Endodermal cell (in vitro differentiated cells): Measurements from ENCODE around the gene HSD3B1. TPM values are rescaled to one million over a fixed set of nuclear protein-coding genes. Genes with fewer than 3 reads are reported as not detected.

Source experiments
- DNase-seq: peaks from one replicate; pipeline ENCODE4 v3.0.0-alpha.2; 2017
- H3K27ac ChIP-seq: 2 replicates; pipeline ENCODE4 v1.5.1; 2013; ENCODE audit warnings: mild to moderate bottlenecking, low read depth, low read length, moderate library complexity
- H3K27me3 ChIP-seq: 2 replicates; pipeline ENCODE4 v1.6.1; 2013; ENCODE audit warnings: mild to moderate bottlenecking, low read length, moderate library complexity; ENCODE audit not compliant: insufficient read depth, control insufficient read depth, poor library complexity, severe bottlenecking
- H3K36me3 ChIP-seq: 2 replicates; pipeline ENCODE4 v1.7.0; 2013; ENCODE audit warnings: mild to moderate bottlenecking, low read length, moderate library complexity; ENCODE audit not compliant: control insufficient read depth, insufficient read depth
- H3K4me1 ChIP-seq: one replicate; pipeline ENCODE4 v1.7.0; 2013; ENCODE audit warnings: low read length; ENCODE audit not compliant: control insufficient read depth, insufficient read depth
- H3K4me3 ChIP-seq: 2 replicates; pipeline ENCODE4 v1.5.1; 2013; ENCODE audit warnings: mild to moderate bottlenecking, low read length, moderate library complexity
- H3K9ac ChIP-seq: 2 replicates; pipeline ENCODE4 v1.6.1; 2013; ENCODE audit warnings: mild to moderate bottlenecking, low read length, moderate library complexity; ENCODE audit not compliant: poor library complexity, severe bottlenecking; ENCODE audit errors: extremely low read depth
- H3K9me3 ChIP-seq: 2 replicates; pipeline ENCODE4 v1.6.1; 2013; ENCODE audit warnings: mild to moderate bottlenecking, low read length, moderate library complexity; ENCODE audit not compliant: control insufficient read depth
- H3K27ac Mint-ChIP-seq: 2 replicates; pipeline ENCODE4 v1.8.0; 2020; ENCODE audit warnings: mixed read lengths
- H3K27me3 Mint-ChIP-seq: 2 replicates; pipeline ENCODE4 v1.8.0; 2021; ENCODE audit warnings: mild to moderate bottlenecking, mixed read lengths; ENCODE audit not compliant: insufficient read depth
- H3K36me3 Mint-ChIP-seq: 2 replicates; pipeline ENCODE4 v1.8.0; 2020; ENCODE audit warnings: low read depth, mixed read lengths
- H3K4me1 Mint-ChIP-seq: 2 replicates; pipeline ENCODE4 v1.8.0; 2020; ENCODE audit warnings: mixed read lengths
- H3K4me3 Mint-ChIP-seq: 2 replicates; pipeline ENCODE4 v1.8.0; 2020; ENCODE audit warnings: mild to moderate bottlenecking, moderate library complexity, mixed read lengths
- H3K9me3 Mint-ChIP-seq: 2 replicates; pipeline ENCODE4 v1.8.0; 2020; ENCODE audit warnings: mild to moderate bottlenecking, mixed read lengths
- WGBS, 2 experiments: methylation state at CpG; one replicate each; pipeline versions ENCODE4 v1.1.5 to v1.1.7; 2013; ENCODE audit warnings: missing lambda C conversion rate in 2 of 2, mixed read lengths in 1 of 2; ENCODE audit not compliant: insufficient coverage in 1 of 2, insufficient read length in 1 of 2; 5-methylcytosine and 5-hydroxymethylcytosine counted together
- total RNA-seq, 2 donors: library from RNA; stranded (reverse); fragmentation: NEBNext Ultra II Directional in 1 of 2; extraction: Animal tissue kit (Norgen Biotek cat#: 25700) in 1 of 2; gene quantifications; 2 replicates in 1 of 2; 3 replicates in 1 of 2; pipeline ENCODE4 v1.2.1, GENCODE V29; 2021
- TF ChIP-seq, protein P1 (sequence below): fragments of 200-600 bp; sonication (generic); conservative IDR thresholded peaks from 2 replicates; pipeline ENCODE4 v1.5.0; 2021; ENCODE audit warnings: antibody characterized with exemption, mild to moderate bottlenecking

The HSD3B1 gene
- total RNA-seq, 2 donors from 2014 or later, result not detected

GRCh38 chr1:119532324-119532910 lies 25.4 kb downstream of the HSD3B1 start:
- no peak overlapping the region for H3K4me3 ChIP-seq
- H3K9ac ChIP-seq, result no peak overlapping the region
- no peaks in the 10 kb centered on the region for H3K4me1 ChIP-seq
- Mint-ChIP-seq H3K27me3 (peaks cover 5% of the 10 kb centered on the region), H3K4me3 (no peak overlapping the region), H3K4me1 (no peaks in the 10 kb centered on the region), H3K27ac (no peak overlapping the region), H3K9me3 (no peaks in the 10 kb centered on the region), H3K36me3 (no peaks in the 10 kb centered on the region)
- H3K36me3 ChIP-seq, result no peaks in the 10 kb centered on the region
- no peaks in the 10 kb centered on the region for H3K27me3 ChIP-seq
- no peak for DNase-seq
- WGBS, 2 experiments, result 64 to 76% methylated on average over 5 of the region's 5 CpGs
- no peaks in the 10 kb centered on the region for H3K9me3 ChIP-seq
- TF ChIP-seq, protein P1, sequence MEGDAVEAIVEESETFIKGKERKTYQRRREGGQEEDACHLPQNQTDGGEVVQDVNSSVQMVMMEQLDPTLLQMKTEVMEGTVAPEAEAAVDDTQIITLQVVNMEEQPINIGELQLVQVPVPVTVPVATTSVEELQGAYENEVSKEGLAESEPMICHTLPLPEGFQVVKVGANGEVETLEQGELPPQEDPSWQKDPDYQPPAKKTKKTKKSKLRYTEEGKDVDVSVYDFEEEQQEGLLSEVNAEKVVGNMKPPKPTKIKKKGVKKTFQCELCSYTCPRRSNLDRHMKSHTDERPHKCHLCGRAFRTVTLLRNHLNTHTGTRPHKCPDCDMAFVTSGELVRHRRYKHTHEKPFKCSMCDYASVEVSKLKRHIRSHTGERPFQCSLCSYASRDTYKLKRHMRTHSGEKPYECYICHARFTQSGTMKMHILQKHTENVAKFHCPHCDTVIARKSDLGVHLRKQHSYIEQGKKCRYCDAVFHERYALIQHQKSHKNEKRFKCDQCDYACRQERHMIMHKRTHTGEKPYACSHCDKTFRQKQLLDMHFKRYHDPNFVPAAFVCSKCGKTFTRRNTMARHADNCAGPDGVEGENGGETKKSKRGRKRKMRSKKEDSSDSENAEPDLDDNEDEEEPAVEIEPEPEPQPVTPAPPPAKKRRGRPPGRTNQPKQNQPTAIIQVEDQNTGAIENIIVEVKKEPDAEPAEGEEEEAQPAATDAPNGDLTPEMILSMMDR, result no peak
- no peak overlapping the region for H3K27ac ChIP-seq

DNA sequence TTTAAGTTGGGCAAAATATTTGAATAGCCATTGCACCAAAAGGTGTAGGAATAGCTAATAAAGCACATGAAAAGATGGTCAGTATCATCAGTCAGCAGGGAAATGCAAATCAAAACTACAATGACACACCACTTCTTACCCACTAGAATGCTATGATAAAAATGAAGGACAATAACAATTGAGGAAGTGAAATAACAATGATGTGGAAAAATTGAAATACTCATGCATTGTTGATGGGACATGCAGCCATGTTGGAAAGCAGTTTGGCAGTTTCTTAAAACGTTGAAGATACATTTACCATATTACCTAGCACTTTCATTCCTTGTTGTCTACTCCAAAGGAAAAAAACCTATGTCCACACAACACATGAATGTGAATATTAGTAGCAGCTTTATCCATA lies 28.4 kb downstream of the HSD3B1 start:
- WGBS, 2 experiments, result 79% methylated on average over 1 of the region's 1 CpG; no CpG with 5 or more reads in 1 of the 2 experiments
- TF ChIP-seq, protein P1, result no peak
- no peaks in the 10 kb centered on the region for H3K36me3 Mint-ChIP-seq
- no peaks in the 10 kb centered on the region for H3K9me3 Mint-ChIP-seq
- no peaks in the 10 kb centered on the region for H3K27me3 ChIP-seq
- no peaks in the 10 kb centered on the region for H3K9me3 ChIP-seq
- H3K27ac ChIP-seq, result no peak overlapping the region
- no peak overlapping the region for H3K4me3 ChIP-seq
- no peak overlapping the region for H3K27ac Mint-ChIP-seq
- DNase-seq, result no peak
- H3K4me1 ChIP-seq, result no peaks in the 10 kb centered on the region
- H3K27me3 Mint-ChIP-seq, result peaks cover 3% of the 10 kb centered on the region
- H3K9ac ChIP-seq, result no peak overlapping the region
- no peak overlapping the region for H3K4me3 Mint-ChIP-seq
- H3K36me3 ChIP-seq, result no peaks in the 10 kb centered on the region
- no peaks in the 10 kb centered on the region for H3K4me1 Mint-ChIP-seq

GRCh38 chr1:119537966-119538365 lies 31.0 kb downstream of the HSD3B1 start:
- H3K27me3 ChIP-seq, result no peaks in the 10 kb centered on the region
- Mint-ChIP-seq H3K27ac (no peak overlapping the region), H3K27me3 (peaks cover 2% of the 10 kb centered on the region), H3K36me3 (no peaks in the 10 kb centered on the region), H3K4me1 (no peaks in the 10 kb centered on the region), H3K4me3 (no peak overlapping the region), H3K9me3 (no peaks in the 10 kb centered on the region)
- WGBS, 2 experiments, result 67 to 90% methylated on average over 1 to 3 of the region's 3 CpGs
- H3K9ac ChIP-seq, result no peak overlapping the region
- TF ChIP-seq, protein P1, result no peak
- no peak overlapping the region for H3K27ac ChIP-seq
- no peaks in the 10 kb centered on the region for H3K9me3 ChIP-seq
- H3K36me3 ChIP-seq, result no peaks in the 10 kb centered on the region
- no peaks in the 10 kb centered on the region for H3K4me1 ChIP-seq
- DNase-seq, result no peak
- no peak overlapping the region for H3K4me3 ChIP-seq
